ENCODE measurements around the gene PIP5K1B. TPM values are rescaled to one million over a fixed set of nuclear protein-coding genes. Genes with fewer than 3 reads are reported as not detected.

Gene PIP5K1B
- total RNA-seq, 2 experiments from 2014 or later: 1.5 to 2.3 TPM

- Mint-ChIP-seq H3K27me3 (peaks cover 6% of the 10 kb centered on the region), H3K9me3 (no peaks in the 10 kb centered on the region), H3K4me1 (no peaks in the 10 kb centered on the region), H3K4me3 (no peak overlapping the region), H3K36me3 (ENCODE audit: low read depth) (no peaks in the 10 kb centered on the region), H3K27ac (no peak overlapping the region)
- DNase-seq: no peak
- ChIA-PET POLR2A (no interaction called here), CTCF (no interaction called here)
These were observed 172.2 kb downstream of the PIP5K1B start for GRCh38 chr9:68877219-68877618.

- no peak for DNase-seq
- H3K4me3 Mint-ChIP-seq: no peak overlapping the region
- no peak overlapping the region for H3K27ac Mint-ChIP-seq
- H3K27me3 Mint-ChIP-seq: peaks cover 6% of the 10 kb centered on the region
- H3K4me1 Mint-ChIP-seq: no peaks in the 10 kb centered on the region
- H3K36me3 Mint-ChIP-seq (ENCODE audit: low read depth): no peaks in the 10 kb centered on the region
- CTCF ChIA-PET: no interaction called here
- POLR2A ChIA-PET: no interaction called here
- H3K9me3 Mint-ChIP-seq: no peaks in the 10 kb centered on the region
These were observed 173.4 kb downstream of the PIP5K1B start for GRCh38 chr9:68878450-68878849.

DNA sequence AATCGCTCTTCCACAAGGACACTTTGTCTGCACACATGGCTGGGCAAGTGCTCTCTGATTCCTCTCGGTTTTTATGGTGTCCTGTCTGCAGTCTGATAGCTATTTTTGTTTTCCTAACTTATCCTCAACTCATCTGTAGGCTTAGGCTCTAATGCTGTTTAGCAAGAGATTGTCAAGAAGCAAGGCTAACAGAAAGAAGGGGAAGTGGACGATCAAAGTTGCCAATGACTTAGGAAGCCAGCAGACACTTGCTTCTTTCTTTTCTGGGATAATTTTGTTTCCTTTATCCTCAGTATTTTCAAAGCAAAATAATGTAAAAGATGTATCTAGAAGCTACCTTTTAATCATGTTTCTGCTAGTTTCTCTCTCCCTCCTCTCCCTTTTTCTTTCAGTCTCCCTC is 178.2 kb downstream of the PIP5K1B start:
- H3K9me3 Mint-ChIP-seq: no peaks in the 10 kb centered on the region
- peaks cover 14% of the 10 kb centered on the region for H3K4me1 Mint-ChIP-seq
- ChIA-PET CTCF (no interaction called here), POLR2A (no interaction called here)
- no peak overlapping the region for H3K27ac Mint-ChIP-seq
- DNase-seq: no peak
- no peak overlapping the region for H3K4me3 Mint-ChIP-seq
- no peaks in the 10 kb centered on the region for H3K36me3 Mint-ChIP-seq (ENCODE audit: low read depth)
- H3K27me3 Mint-ChIP-seq: peaks cover 14% of the 10 kb centered on the region

DNA sequence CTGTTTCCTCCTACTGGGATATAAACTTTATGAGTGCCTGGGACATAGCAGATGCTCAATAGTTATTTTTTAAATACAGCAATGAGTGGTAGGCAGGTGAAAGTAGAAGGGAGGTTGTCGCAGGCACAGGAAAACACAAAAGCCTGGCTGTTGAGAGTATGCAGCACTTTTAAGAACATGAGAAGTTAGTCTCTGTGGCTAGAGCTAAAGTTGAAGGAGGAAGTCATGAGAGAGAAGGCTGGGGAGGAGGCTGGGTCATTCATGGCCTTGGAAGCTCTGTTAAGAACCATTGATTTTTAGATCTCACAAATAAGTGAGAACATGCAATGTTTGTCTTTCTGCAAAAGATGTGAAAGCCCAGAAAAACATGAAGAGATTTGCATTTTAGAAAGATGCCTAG is 182.2 kb downstream of the PIP5K1B start:
- ChIA-PET POLR2A (no interaction called here), CTCF (no interaction called here)
- H3K27me3 Mint-ChIP-seq: peaks cover 11% of the 10 kb centered on the region
- H3K9me3 Mint-ChIP-seq: no peaks in the 10 kb centered on the region
- H3K36me3 Mint-ChIP-seq (ENCODE audit: low read depth): no peaks in the 10 kb centered on the region
- DNase-seq: no peak
- H3K4me1 Mint-ChIP-seq: peaks cover 21% of the 10 kb centered on the region
- no peak overlapping the region for H3K4me3 Mint-ChIP-seq
- H3K27ac Mint-ChIP-seq: no peak overlapping the region

DNA sequence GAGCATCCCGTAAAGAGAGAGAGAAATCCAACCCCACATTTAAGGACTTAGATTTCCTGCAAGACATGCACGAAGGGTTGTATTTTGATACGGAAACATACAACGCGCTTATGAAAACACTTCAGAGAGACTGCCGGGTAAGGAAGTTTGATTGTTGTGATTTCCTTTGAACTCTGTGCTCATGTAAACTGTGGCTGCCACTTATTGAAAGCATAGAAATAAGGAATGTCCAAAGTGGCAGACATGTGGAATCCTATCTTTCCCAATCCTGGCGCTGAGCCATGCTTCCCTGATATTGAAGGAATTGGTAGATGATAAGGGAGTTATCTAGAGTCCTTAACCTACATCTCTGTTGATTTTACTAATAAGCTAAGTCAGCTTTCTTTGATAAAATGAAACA is 189.5 kb downstream of the PIP5K1B start:
- ChIA-PET CTCF (interaction anchor here (1.0 to 1.2 kb wide), 4 partner anchors 54 to 308 kb away, joined by 3 read pairs; no protein-coding TSS in a partner anchor), POLR2A (interaction anchor here (1.3 kb wide), 1 partner anchor 115 kb away, joined by 6 read pairs; a partner anchor contains a TSS)
- H3K27ac Mint-ChIP-seq: peak overlapping the region; percentile 88
- H3K36me3 Mint-ChIP-seq (ENCODE audit: low read depth): no peaks in the 10 kb centered on the region
- no peaks in the 10 kb centered on the region for H3K9me3 Mint-ChIP-seq
- no peak for DNase-seq
- no peaks in the 10 kb centered on the region for H3K27me3 Mint-ChIP-seq
- peaks cover 48% of the 10 kb centered on the region for H3K4me1 Mint-ChIP-seq
- H3K4me3 Mint-ChIP-seq: peak overlapping the region; percentile 53

GRCh38 chr9:68895741-68896478 is 190.9 kb downstream of the PIP5K1B start:
- CTCF ChIA-PET: interaction anchor here (0.8 to 2.2 kb wide), 4 partner anchors 78 to 309 kb away, joined by 3 to 6 read pairs (median 3); no protein-coding TSS in a partner anchor
- Mint-ChIP-seq H3K27ac (peak overlapping the region; percentile 88), H3K4me3 (peak overlapping the region; percentile 52), H3K27me3 (no peaks in the 10 kb centered on the region), H3K36me3 (ENCODE audit: low read depth) (no peaks in the 10 kb centered on the region), H3K9me3 (no peaks in the 10 kb centered on the region), H3K4me1 (peaks cover 48% of the 10 kb centered on the region)
- POLR2A ChIA-PET: interaction anchor here (0.6 to 1.4 kb wide), 4 partner anchors 79 to 272 kb away, joined by 3 to 5 read pairs (median 4); partner anchors contain the start of gene FXN
- no peak for DNase-seq

GRCh38 chr9:68896486-68896885 is 191.4 kb downstream of the PIP5K1B start:
- Mint-ChIP-seq H3K36me3 (ENCODE audit: low read depth) (no peaks in the 10 kb centered on the region), H3K27ac (peak overlapping the region; percentile 88), H3K27me3 (no peaks in the 10 kb centered on the region), H3K9me3 (no peaks in the 10 kb centered on the region), H3K4me1 (peaks cover 48% of the 10 kb centered on the region), H3K4me3 (peak overlapping the region; percentile 52)
- ChIA-PET CTCF (interaction anchor here (0.8 to 2.2 kb wide), 2 partner anchors 103 to 139 kb away, joined by 3 to 6 read pairs; no protein-coding TSS in a partner anchor), POLR2A (interaction anchor here (0.6 to 1.4 kb wide), 4 partner anchors 117 to 272 kb away, joined by 3 to 5 read pairs (median 4); partner anchors contain the start of gene FXN)
- DNase-seq: no peak

GRCh38 chr9:68897577-68898145 is 192.6 kb downstream of the PIP5K1B start:
- Mint-ChIP-seq H3K4me3 (no peak overlapping the region), H3K4me1 (peaks cover 48% of the 10 kb centered on the region), H3K27me3 (no peaks in the 10 kb centered on the region), H3K9me3 (no peaks in the 10 kb centered on the region), H3K36me3 (ENCODE audit: low read depth) (no peaks in the 10 kb centered on the region), H3K27ac (no peak overlapping the region)
- no peak for DNase-seq
- ChIA-PET CTCF (interaction anchor here (2.2 kb wide), 1 partner anchor 102 kb away, joined by 6 read pairs; no protein-coding TSS in a partner anchor), POLR2A (interaction anchor here (0.8 to 1.4 kb wide), 3 partner anchors 10 to 270 kb away, joined by 3 read pairs; no protein-coding TSS in a partner anchor)

DNA sequence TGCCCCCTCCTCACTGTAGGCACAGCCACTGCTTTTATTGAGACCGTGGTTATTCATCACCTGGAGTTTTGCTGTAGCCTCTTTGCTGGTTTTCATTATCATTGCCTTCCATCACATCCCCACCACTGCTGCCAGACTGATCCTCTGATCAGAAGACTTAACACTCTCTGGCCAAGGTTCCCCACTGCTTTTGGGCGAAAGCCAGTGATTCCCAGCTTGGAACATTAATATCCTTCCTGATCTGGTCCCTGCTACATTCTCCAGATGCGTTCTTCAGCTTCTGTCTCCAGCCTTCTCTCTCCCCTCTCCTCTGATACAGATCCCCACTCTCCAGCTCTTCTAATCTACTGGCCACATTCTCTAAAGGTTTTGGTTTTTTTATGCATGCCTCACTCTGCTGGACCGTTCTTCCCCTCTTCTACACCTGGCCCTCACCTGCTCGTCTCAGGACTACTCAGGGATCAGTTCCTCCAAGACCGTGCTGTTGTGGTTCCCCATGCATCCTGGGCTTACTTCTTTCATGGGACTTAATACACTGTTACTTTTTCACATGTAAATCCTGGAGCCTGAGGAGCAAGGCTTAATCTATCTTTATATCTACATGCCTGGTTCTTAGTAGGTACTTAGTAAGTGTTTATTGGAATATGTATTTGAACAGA is 193.9 kb downstream of the PIP5K1B start:
- Mint-ChIP-seq H3K9me3 (no peaks in the 10 kb centered on the region), H3K27me3 (no peaks in the 10 kb centered on the region), H3K36me3 (ENCODE audit: low read depth) (no peaks in the 10 kb centered on the region), H3K27ac (no peak overlapping the region), H3K4me1 (peaks cover 44% of the 10 kb centered on the region), H3K4me3 (no peak overlapping the region)
- no peak for DNase-seq
- CTCF ChIA-PET: no interaction called here
- POLR2A ChIA-PET: no interaction called here

DNA sequence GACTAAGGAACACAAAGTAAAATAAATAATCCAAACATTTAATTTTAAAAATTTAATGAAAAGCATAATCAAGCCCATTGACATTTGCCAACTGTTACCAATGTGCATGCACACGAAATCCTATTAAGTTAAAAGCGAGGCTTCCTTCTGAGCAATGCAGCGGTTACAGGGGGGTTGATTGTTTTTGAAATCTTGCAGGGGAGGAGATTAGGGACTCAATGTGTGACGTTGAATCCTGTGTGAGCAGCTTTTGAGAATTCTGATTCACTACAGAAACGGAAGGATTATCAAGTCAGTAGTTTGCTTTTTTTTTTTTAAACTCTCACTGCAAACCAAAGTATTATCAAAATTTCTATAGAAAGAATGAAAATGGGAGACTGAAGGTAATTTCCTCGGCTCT is 199.4 kb downstream of the PIP5K1B start:
- peaks cover 2% of the 10 kb centered on the region for H3K9me3 Mint-ChIP-seq
- H3K27ac Mint-ChIP-seq: peak overlapping the region; percentile 6
- H3K4me1 Mint-ChIP-seq: peaks cover 18% of the 10 kb centered on the region
- POLR2A ChIA-PET: no interaction called here
- CTCF ChIA-PET: interaction anchor here (1.0 kb wide), 1 partner anchor 95 kb away, joined by 3 read pairs; no protein-coding TSS in a partner anchor
- peaks cover 2% of the 10 kb centered on the region for H3K27me3 Mint-ChIP-seq
- H3K4me3 Mint-ChIP-seq: no peak overlapping the region
- peaks cover 2% of the 10 kb centered on the region for H3K36me3 Mint-ChIP-seq (ENCODE audit: low read depth)
- DNase-seq: no peak

DNA sequence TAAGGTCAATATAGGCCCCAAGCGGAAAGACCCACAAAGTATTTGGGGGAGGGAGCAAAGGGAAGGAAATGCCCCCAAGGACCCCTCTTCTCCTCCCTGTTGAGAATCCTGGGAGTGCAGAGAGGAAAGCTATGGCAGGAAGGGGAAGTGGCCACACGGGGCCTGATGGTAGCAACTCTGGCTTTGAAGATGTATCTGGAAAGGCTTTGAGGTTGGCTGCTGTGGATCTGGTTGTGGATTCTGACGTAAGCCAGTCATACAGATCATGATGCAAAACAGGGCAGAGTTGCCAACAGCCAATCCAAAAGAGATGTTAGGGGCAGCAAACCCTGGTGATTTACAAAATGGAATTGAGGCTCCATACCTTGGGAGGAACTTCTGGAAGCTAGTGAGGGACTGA is 200.1 kb downstream of the PIP5K1B start:
- Mint-ChIP-seq H3K36me3 (ENCODE audit: low read depth) (peaks cover 2% of the 10 kb centered on the region), H3K9me3 (peaks cover 2% of the 10 kb centered on the region), H3K4me3 (no peak overlapping the region), H3K27me3 (peaks cover 2% of the 10 kb centered on the region), H3K4me1 (peaks cover 18% of the 10 kb centered on the region), H3K27ac (peak overlapping the region; percentile 6)
- ChIA-PET CTCF (no interaction called here), POLR2A (no interaction called here)
- DNase-seq: no peak

GRCh38 chr9:68907910-68908309 is 202.9 kb downstream of the PIP5K1B start:
- no peak overlapping the region for H3K4me3 Mint-ChIP-seq
- H3K4me1 Mint-ChIP-seq: peaks cover 28% of the 10 kb centered on the region
- ChIA-PET CTCF (interaction anchor here (1.1 kb wide), 1 partner anchor 105 kb away, joined by 3 read pairs; no protein-coding TSS in a partner anchor), POLR2A (no interaction called here)
- peaks cover 2% of the 10 kb centered on the region for H3K9me3 Mint-ChIP-seq
- H3K27ac Mint-ChIP-seq: no peak overlapping the region
- peaks cover 7% of the 10 kb centered on the region for H3K36me3 Mint-ChIP-seq (ENCODE audit: low read depth)
- DNase-seq: no peak
- H3K27me3 Mint-ChIP-seq: peaks cover 2% of the 10 kb centered on the region

- POLR2A ChIA-PET: interaction anchor here (1.1 to 1.2 kb wide), 2 partner anchors 14 to 61 kb away, joined by 3 to 5 read pairs; no protein-coding TSS in a partner anchor
- no peak for DNase-seq
- Mint-ChIP-seq H3K27me3 (peaks cover 2% of the 10 kb centered on the region), H3K4me3 (no peak overlapping the region), H3K36me3 (ENCODE audit: low read depth) (peaks cover 5% of the 10 kb centered on the region), H3K27ac (no peak overlapping the region), H3K4me1 (peaks cover 39% of the 10 kb centered on the region), H3K9me3 (no peaks in the 10 kb centered on the region)
- CTCF ChIA-PET: interaction anchor here (0.6 to 0.7 kb wide), 2 partner anchors 87 to 444 kb away, joined by 3 read pairs; no protein-coding TSS in a partner anchor
These were observed 207.5 kb downstream of the PIP5K1B start for GRCh38 chr9:68912561-68912960.

Data from activated CD4-positive, alpha-beta memory T cell treated with anti-CD3 and anti-CD28 coated beads, Interleukin-2, amount 10 ng/mL, durations not matched to agents 7 days and 5 days (primary cell).